Measurements from ENCODE around the gene MAGI2.

MAGI2 gene

GRCh38 chr7:78709658-78710057, 743.8 kb downstream of the MAGI2 start:
- no peak for ATAC-seq
- TF ChIP-seq GLIS3 (CRISPR knock-in tag; IDR thresholded peaks at IDR 0.05) (no peak), RARB (CRISPR knock-in tag; IDR thresholded peaks at IDR 0.05) (no peak), TOX (CRISPR knock-in tag; IDR thresholded peaks at IDR 0.05; ENCODE audit: borderline replicate concordance) (no peak), PPARA (CRISPR knock-in tag; IDR thresholded peaks at IDR 0.05; ENCODE audit: borderline replicate concordance) (no peak), ZNF70 (CRISPR knock-in tag; IDR thresholded peaks at IDR 0.05) (no peak), ZC3H10 (CRISPR knock-in tag; IDR thresholded peaks at IDR 0.05) (no peak), BACH2 (CRISPR knock-in tag; IDR thresholded peaks at IDR 0.05; ENCODE audit: borderline replicate concordance) (no peak), SNAI2 (CRISPR knock-in tag; IDR thresholded peaks at IDR 0.05) (no peak), CREB5 (CRISPR knock-in tag; IDR thresholded peaks at IDR 0.05; ENCODE audit: low read depth) (no peak), PATZ1 (CRISPR knock-in tag; IDR thresholded peaks at IDR 0.05; ENCODE audit: borderline replicate concordance) (no peak), ESRRG (CRISPR knock-in tag; IDR thresholded peaks at IDR 0.05) (no peak), ZNF565 (CRISPR knock-in tag; conservative IDR thresholded peaks at IDR 0.05; ENCODE audit: low read depth) (no peak), CSDC2 (CRISPR knock-in tag; IDR thresholded peaks at IDR 0.05) (no peak), ARNTL (CRISPR knock-in tag; IDR thresholded peaks at IDR 0.05; ENCODE audit: borderline replicate concordance, low read depth) (no peak)

GRCh38 chr7:78704504-78704903, 749.0 kb downstream of the MAGI2 start:
- no peak for TF ChIP-seq RARB (CRISPR knock-in tag; IDR thresholded peaks at IDR 0.05)
- TF ChIP-seq ZNF70 (CRISPR knock-in tag; IDR thresholded peaks at IDR 0.05): peak; percentile 71
- ATAC-seq: no peak

DNA sequence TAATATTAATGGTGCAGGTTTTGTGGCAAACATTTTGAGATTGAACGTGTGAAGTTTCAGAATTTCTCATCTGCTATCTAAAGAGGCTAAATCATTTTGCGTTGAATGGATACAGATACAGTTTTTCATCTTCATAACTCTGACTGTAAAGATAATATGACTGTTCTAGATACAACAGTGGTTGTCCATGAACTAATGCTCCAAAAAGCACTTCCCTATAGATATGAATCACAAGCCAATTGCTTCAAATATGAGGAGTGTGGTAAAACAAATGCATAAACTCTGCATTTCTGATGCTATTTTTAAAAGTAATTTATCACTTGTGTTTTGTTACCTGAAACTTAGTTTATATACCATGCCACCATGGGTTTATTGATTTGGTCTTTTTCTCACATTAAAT, 750.1 kb downstream of the MAGI2 start:
- TF ChIP-seq CSDC2 (CRISPR knock-in tag; IDR thresholded peaks at IDR 0.05): no peak
- no peak for TF ChIP-seq OSR1 (CRISPR knock-in tag; IDR thresholded peaks at IDR 0.05)
- no peak for TF ChIP-seq ARNTL (CRISPR knock-in tag; IDR thresholded peaks at IDR 0.05; ENCODE audit: borderline replicate concordance, low read depth)

DNA sequence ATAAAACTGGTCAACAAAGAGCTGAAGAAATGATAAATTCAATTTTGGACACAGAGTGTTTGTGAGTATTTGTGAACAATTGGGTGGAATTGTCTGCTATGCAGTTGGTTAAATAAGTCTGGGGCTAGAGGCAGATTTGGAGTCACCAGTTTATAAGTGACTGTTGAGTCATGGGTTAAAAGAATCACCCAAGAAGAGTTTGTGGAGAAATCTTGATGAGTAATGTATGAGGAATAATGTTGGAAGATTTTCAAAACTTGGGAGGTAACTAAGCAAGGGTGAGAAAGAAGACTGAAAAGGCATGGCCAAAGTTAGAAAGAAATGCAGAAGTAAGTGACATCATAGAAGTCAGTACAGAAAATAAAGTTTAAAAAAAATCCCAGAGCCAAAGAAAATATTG, 750.7 kb downstream of the MAGI2 start:
- ATAC-seq: peak; percentile 90
- TF ChIP-seq TSHZ2 (CRISPR knock-in tag; IDR thresholded peaks at IDR 0.05) (no peak), ISL1 (CRISPR knock-in tag; IDR thresholded peaks at IDR 0.05) (peak; percentile 73), OSR1 (CRISPR knock-in tag; IDR thresholded peaks at IDR 0.05) (no peak)

More for the DNA sequence above, 750.1 kb downstream of the MAGI2 start:
- peak; percentile 37; the same call in 1 of the 3 replicates for ATAC-seq

DNA sequence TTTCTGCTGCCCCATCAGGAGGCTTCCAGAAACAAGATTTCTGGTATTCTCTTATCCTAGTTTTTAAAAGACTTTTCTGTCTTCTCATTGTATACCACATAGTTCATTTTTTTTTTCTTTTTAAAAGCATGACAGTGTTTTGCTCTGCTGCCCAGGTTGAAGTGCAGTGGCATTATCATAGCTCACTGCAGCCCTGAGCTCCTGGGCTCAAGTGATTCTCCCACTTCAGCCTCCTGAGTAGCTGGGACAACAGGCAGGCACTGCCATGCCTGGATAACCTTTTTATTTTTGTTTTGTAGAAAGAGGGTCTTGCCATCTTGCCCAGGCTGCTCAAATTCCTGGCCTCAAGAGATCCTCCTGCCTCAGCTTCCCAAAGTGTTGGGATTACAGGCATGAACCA, 757.6 kb downstream of the MAGI2 start:
- ATAC-seq: no peak
- TF ChIP-seq ZNF70 (CRISPR knock-in tag; IDR thresholded peaks at IDR 0.05) (no peak), ZFP30 (CRISPR knock-in tag; IDR thresholded peaks at IDR 0.05) (no peak), CREB5 (CRISPR knock-in tag; IDR thresholded peaks at IDR 0.05; ENCODE audit: low read depth) (no peak), ZFP3 (CRISPR knock-in tag; IDR thresholded peaks at IDR 0.05) (no peak)

- no peak for ATAC-seq
- TF ChIP-seq ZNF565 (CRISPR knock-in tag; conservative IDR thresholded peaks at IDR 0.05; ENCODE audit: low read depth) (no peak), SNAI2 (CRISPR knock-in tag; IDR thresholded peaks at IDR 0.05) (no peak), ARNTL (CRISPR knock-in tag; IDR thresholded peaks at IDR 0.05; ENCODE audit: borderline replicate concordance, low read depth) (no peak), RARB (CRISPR knock-in tag; IDR thresholded peaks at IDR 0.05) (no peak), CSDC2 (CRISPR knock-in tag; IDR thresholded peaks at IDR 0.05) (no peak), TCF4 (CRISPR knock-in tag; IDR thresholded peaks at IDR 0.05; ENCODE audit: borderline replicate concordance) (no peak), ZFP30 (CRISPR knock-in tag; IDR thresholded peaks at IDR 0.05) (no peak), ZNF8 (CRISPR knock-in tag; IDR thresholded peaks at IDR 0.05) (no peak), PATZ1 (CRISPR knock-in tag; IDR thresholded peaks at IDR 0.05; ENCODE audit: borderline replicate concordance) (no peak), ZFP3 (CRISPR knock-in tag; IDR thresholded peaks at IDR 0.05) (no peak), BACH2 (CRISPR knock-in tag; IDR thresholded peaks at IDR 0.05; ENCODE audit: borderline replicate concordance) (no peak), OSR1 (CRISPR knock-in tag; IDR thresholded peaks at IDR 0.05) (no peak)
Observed at GRCh38 chr7:78691584-78691983, 761.9 kb downstream of the MAGI2 start.

Measured in SK-N-SH treated with all-trans-retinoic acid at 6 μM for 48 hours (cell line).